H1 (cell line): Measurements from ENCODE around the gene TRAF1. TPM values are rescaled to one million over a fixed set of nuclear protein-coding genes. Genes with fewer than 3 reads are reported as not detected.
A peak's percentile ranks its signal among the peaks of the same experiment; 100 is the strongest.

Experiments used
- BACH1 ChIP-seq: IDR thresholded peaks from 2 replicates; pipeline ENCODE4 v1.6.1; 2012; ENCODE audit warnings: low read length, improper control_type of control experiment
- CBX5 ChIP-seq: fragments of 300-800, 300-1000 bp; sonication (generic); IDR thresholded peaks from 2 replicates; pipeline ENCODE4 v1.7.1; 2016; ENCODE audit warnings: antibody characterized with exemption, low read length, low read depth
- CBX8 ChIP-seq: fragments of 300-800, 300-1000 bp; sonication (generic); IDR thresholded peaks from 2 replicates; pipeline ENCODE4 v1.7.1; 2016; ENCODE audit warnings: low read depth, low read length, borderline replicate concordance
- CHD2 ChIP-seq: IDR thresholded peaks from 2 replicates; pipeline ENCODE4 v1.6.1; 2012; ENCODE audit warnings: low read length, improper control_type of control experiment
- FOSL1 ChIP-seq: IDR thresholded peaks from 2 replicates; pipeline ENCODE4 v1.6.1; 2011; ENCODE audit warnings: mild to moderate bottlenecking, low read depth, low read length, moderate library complexity; ENCODE audit not compliant: insufficient read depth
- HDAC6 ChIP-seq: IDR thresholded peaks from one replicate; pipeline ENCODE4 v1.7.1; 2012; ENCODE audit warnings: low read depth, mild to moderate bottlenecking, inconsistent platforms, low read length, moderate library complexity
- JUN ChIP-seq: IDR thresholded peaks from 2 replicates; pipeline ENCODE4 v1.6.1; 2011; ENCODE audit warnings: low read depth, mild to moderate bottlenecking, improper control_type of control experiment, low read length
- JUND ChIP-seq: IDR thresholded peaks from 2 replicates; pipeline ENCODE4 v1.6.1; 2011; ENCODE audit warnings: mild to moderate bottlenecking, improper control_type of control experiment, low read length
- KDM1A ChIP-seq: fragments of 200-600, 300-600 bp; sonication (generic); IDR thresholded peaks from 2 replicates; pipeline ENCODE4 v1.7.1; 2016; ENCODE audit warnings: mild to moderate bottlenecking, low read length, borderline replicate concordance
- KDM4A ChIP-seq: IDR thresholded peaks from one replicate; pipeline ENCODE4 v1.7.1; 2012; ENCODE audit warnings: low read depth, mild to moderate bottlenecking, moderate library complexity, low read length, inconsistent platforms; ENCODE audit not compliant: severe bottlenecking
- KDM5A ChIP-seq: fragments of 200-600 bp; IDR thresholded peaks from 2 replicates; pipeline ENCODE4 v1.7.1; 2012; ENCODE audit warnings: mild to moderate bottlenecking, low read length, inconsistent platforms, mixed read lengths
- MAFK ChIP-seq: IDR thresholded peaks from 2 replicates; pipeline ENCODE4 v1.6.1; 2012; ENCODE audit warnings: low read depth, mild to moderate bottlenecking, improper control_type of control experiment, low read length
- NRF1 ChIP-seq: IDR thresholded peaks from 2 replicates; pipeline ENCODE4 v1.6.1; 2011; ENCODE audit warnings: mild to moderate bottlenecking, low read depth, low read length, improper control_type of control experiment
- PHF8 ChIP-seq: fragments of 200-600 bp; sonication (generic); conservative IDR thresholded peaks from 2 replicates; pipeline ENCODE4 v1.7.1; 2012; ENCODE audit warnings: low read depth, mild to moderate bottlenecking, inconsistent platforms, low read length, moderate library complexity
- POU5F1 ChIP-seq: IDR thresholded peaks from 2 replicates; pipeline ENCODE4 v1.6.1; 2011; ENCODE audit warnings: low read depth, mild to moderate bottlenecking, low read length, moderate library complexity
- RBBP5 ChIP-seq: IDR thresholded peaks from 2 replicates; pipeline ENCODE4 v1.7.1; 2012; ENCODE audit warnings: low read depth, mild to moderate bottlenecking, inconsistent platforms, low read length, moderate library complexity, borderline replicate concordance
- SP1 ChIP-seq: IDR thresholded peaks from 2 replicates; pipeline ENCODE4 v1.6.1; 2011; ENCODE audit warnings: low read depth, low read length
- SP2 ChIP-seq: IDR thresholded peaks from 2 replicates; pipeline ENCODE4 v1.6.1; 2012; ENCODE audit warnings: mild to moderate bottlenecking, low read length, inconsistent platforms
- SP4 ChIP-seq: IDR thresholded peaks from 2 replicates; pipeline ENCODE4 v1.6.1; 2012; ENCODE audit warnings: low read length, inconsistent platforms
- SUZ12 ChIP-seq: fragments of 200-600 bp; sonication (generic); IDR thresholded peaks from 2 replicates; pipeline ENCODE4 v1.6.1; 2012; ENCODE audit warnings: mild to moderate bottlenecking, inconsistent platforms, low read length, moderate library complexity, mixed read lengths
- TAF1 ChIP-seq: IDR thresholded peaks from 2 replicates; pipeline ENCODE4 v1.6.1; 2011; ENCODE audit warnings: mild to moderate bottlenecking, low read depth, low read length
- TAF7 ChIP-seq: optimal IDR thresholded peaks from 2 replicates; pipeline ENCODE3; 2011; ENCODE audit warnings: low read depth, mild to moderate bottlenecking, inconsistent platforms, low read length, moderate library complexity, borderline replicate concordance
- polyA plus RNA-seq, 7 experiments: library from polyadenylated mRNA; depleted of rRNA in 3 of 7; stranded (reverse) in 5 of 7; unstranded in 2 of 7; fragments of >200 nt in 5 of 7; fragments of 200-250 nt in 2 of 7; gene quantifications; 1 replicate in 5 of 7; 2 replicates in 1 of 7; 4 replicates in 1 of 7; pipeline versions ENCODE4 v1.2.1 to v1.2.3, GENCODE V29; 2011 to 2013; ENCODE audit warnings: missing spikeins in 2 of 7, mixed read lengths in 2 of 7
- total RNA-seq: library from RNA; stranded (reverse); fragmentation: NEBNext Ultra II Directional; extraction: Animal tissue kit (Norgen Biotek cat#: 25700); gene quantifications from 2 replicates; pipeline ENCODE4 v1.2.1, GENCODE V29; 2021
- TF ChIP-seq, protein P1 (sequence below): IDR thresholded peaks from 2 replicates; pipeline ENCODE4 v1.6.1; 2012; ENCODE audit warnings: inconsistent platforms
- TF ChIP-seq, protein P2 (sequence below): IDR thresholded peaks from 2 replicates; pipeline ENCODE4 v1.6.1; 2012; ENCODE audit warnings: low read length, inconsistent platforms
- TF ChIP-seq, protein P3 (sequence below): IDR thresholded peaks from 2 replicates; pipeline ENCODE4 v1.6.1; 2012; ENCODE audit warnings: inconsistent platforms

TRAF1 gene
- total and polyA plus RNA-seq, 2 of the 8 experiments (the other 6 are each of a cell fraction or from before 2014, with no cell fraction given): 1.6 to 3.2 TPM

DNA sequence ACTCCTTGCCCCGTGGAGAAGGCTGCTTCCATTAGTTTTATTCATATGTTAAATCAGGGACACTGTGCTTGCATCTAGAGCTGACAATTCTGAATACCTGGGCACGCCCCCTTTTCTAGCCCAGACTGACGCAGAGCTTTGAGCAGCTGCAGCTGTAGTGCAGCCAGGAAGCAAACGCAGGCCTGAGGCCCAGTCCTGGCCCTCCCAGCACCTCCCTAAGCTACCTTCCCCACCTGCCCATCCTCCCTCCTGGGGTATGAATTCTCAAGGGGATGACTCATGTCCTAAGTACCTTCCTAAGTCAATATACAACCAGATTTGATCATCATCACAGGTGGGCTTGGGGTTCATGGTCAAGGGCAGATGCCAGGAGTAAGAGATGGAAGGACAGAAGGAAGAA lies 53.1 kb downstream of the TRAF1 start (continued):
- TF ChIP-seq BACH1 (no peak), RBBP5 (no peak), CBX8 (no peak), JUN (peak; percentile 34; the same call in 1 of the 2 replicates), FOSL1 (no peak), SP4 (0 out of 2 replicates have a peak, but pooled peaks have one; percentile 28), KDM4A (no peak), POU5F1 (no peak), NRF1 (no peak), TAF1 (0 out of 2 replicates have a peak, but pooled peaks have one; percentile 45), MAFK (no peak), KDM1A (no peak), PHF8 (no peak), TAF7 (no peak), SUZ12 (no peak), CHD2 (no peak; the same call in 1 of the 2 replicates), SP1 (peak; percentile 66; the same call in 1 of the 2 replicates), CBX5 (no peak), HDAC6 (no peak), SP2 (no peak), JUND (peak; percentile 97), KDM5A (no peak)
- TF ChIP-seq, protein P1, sequence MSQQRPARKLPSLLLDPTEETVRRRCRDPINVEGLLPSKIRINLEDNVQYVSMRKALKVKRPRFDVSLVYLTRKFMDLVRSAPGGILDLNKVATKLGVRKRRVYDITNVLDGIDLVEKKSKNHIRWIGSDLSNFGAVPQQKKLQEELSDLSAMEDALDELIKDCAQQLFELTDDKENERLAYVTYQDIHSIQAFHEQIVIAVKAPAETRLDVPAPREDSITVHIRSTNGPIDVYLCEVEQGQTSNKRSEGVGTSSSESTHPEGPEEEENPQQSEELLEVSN: no peak
- TF ChIP-seq, protein P2, sequence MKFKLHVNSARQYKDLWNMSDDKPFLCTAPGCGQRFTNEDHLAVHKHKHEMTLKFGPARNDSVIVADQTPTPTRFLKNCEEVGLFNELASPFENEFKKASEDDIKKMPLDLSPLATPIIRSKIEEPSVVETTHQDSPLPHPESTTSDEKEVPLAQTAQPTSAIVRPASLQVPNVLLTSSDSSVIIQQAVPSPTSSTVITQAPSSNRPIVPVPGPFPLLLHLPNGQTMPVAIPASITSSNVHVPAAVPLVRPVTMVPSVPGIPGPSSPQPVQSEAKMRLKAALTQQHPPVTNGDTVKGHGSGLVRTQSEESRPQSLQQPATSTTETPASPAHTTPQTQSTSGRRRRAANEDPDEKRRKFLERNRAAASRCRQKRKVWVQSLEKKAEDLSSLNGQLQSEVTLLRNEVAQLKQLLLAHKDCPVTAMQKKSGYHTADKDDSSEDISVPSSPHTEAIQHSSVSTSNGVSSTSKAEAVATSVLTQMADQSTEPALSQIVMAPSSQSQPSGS: no peak
- TF ChIP-seq, protein P3, sequence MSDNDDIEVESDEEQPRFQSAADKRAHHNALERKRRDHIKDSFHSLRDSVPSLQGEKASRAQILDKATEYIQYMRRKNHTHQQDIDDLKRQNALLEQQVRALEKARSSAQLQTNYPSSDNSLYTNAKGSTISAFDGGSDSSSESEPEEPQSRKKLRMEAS: no peak
